ENCODE results near the gene ANKRD42. TPM values are rescaled to one million over a fixed set of nuclear protein-coding genes. Genes with fewer than 3 reads are reported as not detected.

ANKRD42 gene
- total RNA-seq, 1 donor from 2014 or later: 3.7 TPM

DNA sequence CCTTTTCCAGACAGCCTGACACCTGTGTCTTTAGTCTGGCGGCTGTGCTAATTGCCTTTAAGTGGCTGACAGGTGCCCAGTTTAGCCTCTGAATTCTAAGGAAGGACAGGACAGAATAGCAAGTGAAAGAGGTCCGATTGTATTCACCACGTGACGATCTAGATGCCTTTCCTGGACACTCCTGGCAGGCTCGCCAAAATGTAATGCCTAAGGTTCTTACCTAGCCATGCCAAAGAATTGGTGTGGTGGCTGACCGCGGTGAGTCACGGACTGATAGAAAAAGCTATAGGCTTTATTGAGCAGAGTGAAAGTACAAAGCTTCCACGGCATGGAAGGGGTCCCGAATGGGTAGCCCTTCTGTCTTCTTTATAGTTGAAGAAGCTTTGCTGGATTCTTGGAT lies 26.7 kb downstream of the ANKRD42 start:
- H3K4me1 Mint-ChIP-seq (ENCODE audit: low read depth): no peaks in the 10 kb centered on the region
- no peak overlapping the region for H3K27ac Mint-ChIP-seq
- no peak overlapping the region for H3K4me3 Mint-ChIP-seq (ENCODE audit: low read depth)
- no peaks in the 10 kb centered on the region for H3K9me3 Mint-ChIP-seq
- H3K27me3 Mint-ChIP-seq (ENCODE audit: low read depth): peaks cover 12% of the 10 kb centered on the region
- intact Hi-C loops (cut with micrococcal nuclease): no loop called here
- no peaks in the 10 kb centered on the region for H3K36me3 Mint-ChIP-seq (ENCODE audit: low read depth)
- DNase-seq (ENCODE audit: low spot score): no peak

- Mint-ChIP-seq H3K27ac (no peak overlapping the region), H3K4me1 (ENCODE audit: low read depth) (no peaks in the 10 kb centered on the region), H3K9me3 (no peaks in the 10 kb centered on the region), H3K36me3 (ENCODE audit: low read depth) (no peaks in the 10 kb centered on the region), H3K27me3 (ENCODE audit: low read depth) (peaks cover 12% of the 10 kb centered on the region), H3K4me3 (ENCODE audit: low read depth) (no peak overlapping the region)
- intact Hi-C loops (cut with micrococcal nuclease): no loop called here
- DNase-seq (ENCODE audit: low spot score): no peak
Observed at GRCh38 chr11:83221694-83222093, 28.2 kb downstream of the ANKRD42 start.

- intact Hi-C loops (cut with micrococcal nuclease): no loop called here
- no peak overlapping the region for H3K27ac Mint-ChIP-seq
- no peaks in the 10 kb centered on the region for H3K36me3 Mint-ChIP-seq (ENCODE audit: low read depth)
- no peak for DNase-seq (ENCODE audit: low spot score)
- no peak overlapping the region for H3K4me3 Mint-ChIP-seq (ENCODE audit: low read depth)
- no peaks in the 10 kb centered on the region for H3K9me3 Mint-ChIP-seq
- peaks cover 12% of the 10 kb centered on the region for H3K27me3 Mint-ChIP-seq (ENCODE audit: low read depth)
- H3K4me1 Mint-ChIP-seq (ENCODE audit: low read depth): no peaks in the 10 kb centered on the region
Observed at GRCh38 chr11:83222499-83222898, 29.0 kb downstream of the ANKRD42 start.

GRCh38 chr11:83223457-83223856 lies 29.9 kb downstream of the ANKRD42 start:
- no peaks in the 10 kb centered on the region for H3K36me3 Mint-ChIP-seq (ENCODE audit: low read depth)
- no peak overlapping the region for H3K4me3 Mint-ChIP-seq (ENCODE audit: low read depth)
- H3K27ac Mint-ChIP-seq: no peak overlapping the region
- no peak for DNase-seq (ENCODE audit: low spot score)
- intact Hi-C loops (cut with micrococcal nuclease): no loop called here
- H3K4me1 Mint-ChIP-seq (ENCODE audit: low read depth): no peaks in the 10 kb centered on the region
- H3K27me3 Mint-ChIP-seq (ENCODE audit: low read depth): peaks cover 12% of the 10 kb centered on the region
- no peaks in the 10 kb centered on the region for H3K9me3 Mint-ChIP-seq

DNA sequence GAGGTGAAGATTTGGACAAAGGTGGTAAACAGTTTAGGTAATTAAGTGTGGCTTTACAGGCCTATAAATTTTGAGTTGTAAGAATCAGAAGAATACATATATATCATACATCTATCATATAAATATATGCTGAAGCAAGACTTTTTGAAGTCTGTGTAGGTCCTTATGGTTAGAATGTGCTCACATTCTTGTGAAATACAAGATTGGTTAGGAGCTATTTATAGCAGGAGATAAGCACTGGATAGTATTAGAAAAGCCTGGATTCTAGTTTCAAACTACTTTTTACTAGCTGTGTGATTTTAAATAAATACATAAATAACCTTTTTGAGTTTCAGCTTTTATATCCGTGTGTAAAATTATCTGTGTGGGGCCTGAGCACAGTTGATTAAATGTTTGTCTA lies 42.3 kb downstream of the ANKRD42 start:
- intact Hi-C loops (cut with micrococcal nuclease): no loop called here
- Mint-ChIP-seq H3K36me3 (ENCODE audit: low read depth) (no peaks in the 10 kb centered on the region), H3K4me1 (ENCODE audit: low read depth) (no peaks in the 10 kb centered on the region)

DNA sequence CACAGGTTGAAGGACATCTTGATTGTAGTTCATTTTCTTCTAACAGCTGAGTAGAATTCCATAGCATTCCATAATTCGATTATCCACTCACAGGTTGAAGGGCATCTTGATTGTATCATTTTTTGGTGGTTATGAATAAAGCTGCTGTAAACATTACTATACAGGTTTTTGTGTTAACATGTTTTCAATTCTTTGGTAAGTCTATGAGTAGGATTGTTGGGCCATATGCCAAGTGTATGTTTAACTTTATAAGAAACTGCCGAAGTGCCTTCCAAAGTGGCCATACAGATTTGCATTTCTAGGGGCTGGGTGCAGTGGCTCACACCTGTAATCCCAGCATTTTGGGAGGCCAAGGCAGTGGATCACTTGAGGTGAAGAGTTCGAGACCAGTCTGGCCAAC lies 44.6 kb downstream of the ANKRD42 start:
- intact Hi-C loops (cut with micrococcal nuclease): no loop called here
- Mint-ChIP-seq H3K9me3 (no peaks in the 10 kb centered on the region), H3K4me1 (ENCODE audit: low read depth) (no peaks in the 10 kb centered on the region), H3K36me3 (ENCODE audit: low read depth) (no peaks in the 10 kb centered on the region), H3K27me3 (ENCODE audit: low read depth) (peaks cover 6% of the 10 kb centered on the region), H3K27ac (no peak overlapping the region), H3K4me3 (ENCODE audit: low read depth) (no peak overlapping the region)
- no peak for DNase-seq (ENCODE audit: low spot score)

More for the DNA sequence above, 42.3 kb downstream of the ANKRD42 start:
- no peak for DNase-seq (ENCODE audit: low spot score)
- H3K4me3 Mint-ChIP-seq (ENCODE audit: low read depth): no peak overlapping the region
- no peak overlapping the region for H3K27ac Mint-ChIP-seq
- H3K27me3 Mint-ChIP-seq (ENCODE audit: low read depth): peaks cover 13% of the 10 kb centered on the region
- H3K9me3 Mint-ChIP-seq: no peaks in the 10 kb centered on the region

DNA sequence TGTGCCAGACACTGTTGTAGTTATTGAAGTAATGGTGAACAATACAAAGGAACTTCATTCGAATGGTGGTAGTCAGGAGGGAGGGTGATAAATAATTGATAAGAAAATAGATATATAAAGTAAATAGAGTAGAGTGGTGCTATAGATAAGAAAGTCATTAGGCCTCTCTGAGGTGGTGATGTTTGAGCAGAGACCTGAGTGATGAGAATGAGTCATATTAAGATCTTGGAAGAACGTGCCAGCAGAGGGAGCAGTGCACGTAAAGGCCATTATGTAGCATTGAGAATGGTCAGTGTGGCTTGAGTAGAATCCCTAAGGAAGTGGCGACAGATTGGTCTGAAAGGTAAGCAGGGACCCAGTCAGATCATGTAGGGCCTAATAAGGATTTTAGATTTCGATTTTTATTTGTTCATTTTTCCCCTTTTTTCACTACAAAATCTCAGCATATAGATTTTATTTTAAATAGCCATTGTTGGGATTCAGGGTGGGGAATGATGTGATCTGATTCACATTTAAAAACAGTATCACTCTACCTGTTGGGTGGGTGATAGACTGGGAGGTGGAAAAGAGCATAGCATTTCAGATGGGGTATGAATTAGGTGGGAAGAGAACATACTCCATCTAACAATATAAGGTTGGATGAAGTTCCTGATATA lies 47.9 kb downstream of the ANKRD42 start:
- H3K9me3 Mint-ChIP-seq: no peaks in the 10 kb centered on the region
- no peak for DNase-seq (ENCODE audit: low spot score)
- no peak overlapping the region for H3K4me3 Mint-ChIP-seq (ENCODE audit: low read depth)
- peaks cover 1% of the 10 kb centered on the region for H3K27me3 Mint-ChIP-seq (ENCODE audit: low read depth)
- no peak overlapping the region for H3K27ac Mint-ChIP-seq
- intact Hi-C loops (cut with micrococcal nuclease): no loop called here
- H3K36me3 Mint-ChIP-seq (ENCODE audit: low read depth): no peaks in the 10 kb centered on the region
- H3K4me1 Mint-ChIP-seq (ENCODE audit: low read depth): peaks cover 2% of the 10 kb centered on the region

DNA sequence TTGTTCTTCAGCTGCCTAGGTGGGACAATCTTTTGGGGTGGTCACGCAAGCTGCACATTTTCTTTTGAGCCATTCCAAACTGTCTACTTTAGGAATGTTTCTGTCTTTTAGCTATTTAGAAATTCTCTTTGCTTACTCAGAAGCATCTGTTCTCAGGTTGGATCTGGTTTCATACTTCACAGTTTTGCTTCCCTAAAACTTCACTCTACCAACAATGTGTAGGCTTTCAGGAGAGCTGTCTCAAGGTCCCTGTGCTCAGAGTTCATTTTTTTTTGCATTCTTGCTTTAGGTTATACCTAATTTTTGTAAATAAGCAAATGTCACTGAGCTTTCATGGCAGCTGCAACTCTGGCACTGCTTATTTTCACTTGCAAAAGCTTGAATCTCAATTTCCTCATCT lies 55.9 kb downstream of the ANKRD42 start:
- Mint-ChIP-seq H3K4me3 (ENCODE audit: low read depth) (no peak overlapping the region), H3K4me1 (ENCODE audit: low read depth) (peaks cover 2% of the 10 kb centered on the region), H3K36me3 (ENCODE audit: low read depth) (no peaks in the 10 kb centered on the region), H3K27ac (no peak overlapping the region), H3K9me3 (no peaks in the 10 kb centered on the region), H3K27me3 (ENCODE audit: low read depth) (no peaks in the 10 kb centered on the region)
- intact Hi-C loops (cut with micrococcal nuclease): no loop called here
- no peak for DNase-seq (ENCODE audit: low spot score)

DNA sequence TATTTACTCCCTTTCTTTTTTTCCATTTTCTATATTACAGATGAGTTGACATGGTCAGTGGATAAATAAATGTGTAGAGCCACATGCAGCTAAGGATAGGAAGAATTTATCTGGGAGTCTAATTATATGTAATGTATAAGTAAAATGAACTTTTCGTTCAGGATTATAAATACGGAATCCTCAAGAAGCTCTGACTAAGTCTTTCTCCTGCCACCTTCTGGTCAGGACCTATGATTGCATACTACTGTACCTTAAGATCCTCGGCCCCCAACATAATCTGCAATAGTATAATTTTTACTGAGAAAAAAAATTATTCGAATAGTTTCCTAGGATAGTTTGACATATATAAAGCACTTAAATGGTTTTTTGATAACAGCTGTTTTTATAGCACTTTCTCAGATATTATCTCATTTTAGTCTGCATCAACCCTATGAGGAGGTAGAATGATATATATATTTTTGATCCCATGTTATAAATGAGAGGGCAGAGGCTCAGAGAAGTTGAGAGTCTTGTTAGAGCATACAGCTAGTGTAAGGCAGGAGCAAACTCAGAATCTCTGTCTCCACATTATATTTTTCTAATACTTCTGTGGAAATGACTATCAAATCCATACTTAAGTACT lies 56.6 kb downstream of the ANKRD42 start:
- no peak overlapping the region for H3K4me3 Mint-ChIP-seq (ENCODE audit: low read depth)
- H3K36me3 Mint-ChIP-seq (ENCODE audit: low read depth): no peaks in the 10 kb centered on the region
- H3K4me1 Mint-ChIP-seq (ENCODE audit: low read depth): peaks cover 2% of the 10 kb centered on the region
- H3K9me3 Mint-ChIP-seq: no peaks in the 10 kb centered on the region
- no peak overlapping the region for H3K27ac Mint-ChIP-seq
- DNase-seq (ENCODE audit: low spot score): no peak
- intact Hi-C loops (cut with micrococcal nuclease): loop anchor here (1.0 to 10.0 kb wide), 4 partner anchors 55 to 383 kb away; no protein-coding TSS in a partner anchor
- H3K27me3 Mint-ChIP-seq (ENCODE audit: low read depth): no peaks in the 10 kb centered on the region

DNA sequence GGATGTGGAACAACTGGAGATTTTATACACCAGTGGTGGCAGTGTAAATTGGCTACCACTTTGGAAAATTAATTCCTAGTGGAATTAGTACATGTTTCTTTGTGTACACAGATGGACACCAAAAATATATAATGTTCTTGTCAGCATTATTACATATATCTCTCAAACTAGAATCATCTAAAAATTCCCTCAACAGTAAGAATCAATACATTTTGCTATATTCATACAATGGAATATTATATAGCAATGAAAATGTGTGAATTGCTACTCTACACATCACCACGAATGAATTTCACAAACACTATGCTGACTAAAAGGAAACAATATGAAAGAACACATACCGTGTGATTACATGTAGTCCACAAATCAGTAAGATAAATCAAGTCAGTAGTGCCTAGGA lies 58.8 kb downstream of the ANKRD42 start:
- Mint-ChIP-seq H3K36me3 (ENCODE audit: low read depth) (peaks cover 3% of the 10 kb centered on the region), H3K4me3 (ENCODE audit: low read depth) (no peak overlapping the region), H3K27me3 (ENCODE audit: low read depth) (no peaks in the 10 kb centered on the region), H3K27ac (no peak overlapping the region), H3K9me3 (no peaks in the 10 kb centered on the region), H3K4me1 (ENCODE audit: low read depth) (no peaks in the 10 kb centered on the region)
- DNase-seq (ENCODE audit: low spot score): no peak
- intact Hi-C loops (cut with micrococcal nuclease): loop anchor here (10.0 kb wide), 1 partner anchor 167 kb away; no protein-coding TSS in a partner anchor

GRCh38 chr11:83252941-83253340 lies 59.4 kb downstream of the ANKRD42 start:
- Mint-ChIP-seq H3K36me3 (ENCODE audit: low read depth) (peaks cover 3% of the 10 kb centered on the region), H3K27ac (no peak overlapping the region), H3K9me3 (no peaks in the 10 kb centered on the region), H3K4me1 (ENCODE audit: low read depth) (no peaks in the 10 kb centered on the region), H3K4me3 (ENCODE audit: low read depth) (no peak overlapping the region), H3K27me3 (ENCODE audit: low read depth) (no peaks in the 10 kb centered on the region)
- intact Hi-C loops (cut with micrococcal nuclease): loop anchor here (10.0 kb wide), 1 partner anchor 168 kb away; no protein-coding TSS in a partner anchor
- DNase-seq (ENCODE audit: low spot score): no peak

GRCh38 chr11:83255366-83255765 lies 61.9 kb downstream of the ANKRD42 start:
- H3K4me1 Mint-ChIP-seq (ENCODE audit: low read depth): no peaks in the 10 kb centered on the region
- intact Hi-C loops (cut with micrococcal nuclease): loop anchor here (10.0 kb wide), 1 partner anchor 171 kb away; no protein-coding TSS in a partner anchor
- no peak overlapping the region for H3K4me3 Mint-ChIP-seq (ENCODE audit: low read depth)
- DNase-seq (ENCODE audit: low spot score): no peak
- H3K27ac Mint-ChIP-seq: no peak overlapping the region
- H3K27me3 Mint-ChIP-seq (ENCODE audit: low read depth): no peaks in the 10 kb centered on the region
- no peaks in the 10 kb centered on the region for H3K9me3 Mint-ChIP-seq
- peaks cover 10% of the 10 kb centered on the region for H3K36me3 Mint-ChIP-seq (ENCODE audit: low read depth)

- H3K4me1 Mint-ChIP-seq (ENCODE audit: low read depth): no peaks in the 10 kb centered on the region
- no peak overlapping the region for H3K27ac Mint-ChIP-seq
- H3K4me3 Mint-ChIP-seq (ENCODE audit: low read depth): no peak overlapping the region
- no peaks in the 10 kb centered on the region for H3K27me3 Mint-ChIP-seq (ENCODE audit: low read depth)
- H3K36me3 Mint-ChIP-seq (ENCODE audit: low read depth): peaks cover 14% of the 10 kb centered on the region
- intact Hi-C loops (cut with micrococcal nuclease): loop anchor here (10.0 kb wide), 1 partner anchor 172 kb away; no protein-coding TSS in a partner anchor
- H3K9me3 Mint-ChIP-seq: no peaks in the 10 kb centered on the region
- no peak for DNase-seq (ENCODE audit: low spot score)
Observed at GRCh38 chr11:83256602-83257340, 63.3 kb downstream of the ANKRD42 start.
